NB4 (cell line): Measurements from ENCODE around the gene PCGF3.

Experiments
- DNase-seq: peaks from one replicate; pipeline ENCODE4 v3.0.0; 2010; ENCODE audit warnings: low read depth
- H3K4me3 ChIP-seq: one replicate; pipeline ENCODE4 v1.5.1; 2011; ENCODE audit warnings: mild to moderate bottlenecking, low read depth, low read length, moderate library complexity
- MYC ChIP-seq: IDR thresholded peaks from 2 replicates; pipeline ENCODE4 v1.6.1; 2011; ENCODE audit warnings: low read depth, low read length
- POLR2A ChIP-seq: IDR thresholded peaks from 2 replicates; pipeline ENCODE4 v1.6.1; 2011; ENCODE audit warnings: mild to moderate bottlenecking; ENCODE audit not compliant: insufficient read length; ENCODE audit errors: extremely low read depth
- TF ChIP-seq, protein P1 (sequence below): IDR thresholded peaks from one replicate; pipeline ENCODE4 v1.5.1; 2012; ENCODE audit warnings: low read depth, low read length
- TF ChIP-seq, protein P2 (sequence below): IDR thresholded peaks from 2 replicates; pipeline ENCODE4 v1.6.1; 2011; ENCODE audit warnings: low read depth, low read length

Gene PCGF3

DNA sequence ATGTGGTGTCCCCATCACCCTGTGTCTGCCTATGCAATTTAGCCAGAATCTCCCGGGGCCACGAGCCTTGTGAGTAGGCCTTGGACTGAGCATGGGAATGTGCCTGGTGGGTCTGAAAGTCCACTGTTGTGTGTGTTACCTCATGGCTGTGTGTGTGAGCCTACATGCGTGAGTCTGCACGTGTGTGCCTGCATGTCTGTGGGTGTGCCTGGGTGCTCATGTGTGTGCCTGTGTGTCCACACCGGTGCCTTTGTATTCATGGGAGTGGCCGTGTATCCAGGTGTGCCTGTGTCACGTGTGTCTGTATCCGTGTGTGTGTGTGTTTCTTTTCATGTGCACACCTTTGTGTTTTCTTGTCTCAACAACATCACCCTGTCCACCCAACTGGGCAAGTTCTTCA is 45.8 kb upstream of the PCGF3 start:
- no peak overlapping the region for H3K4me3 ChIP-seq
- TF ChIP-seq, protein P1, sequence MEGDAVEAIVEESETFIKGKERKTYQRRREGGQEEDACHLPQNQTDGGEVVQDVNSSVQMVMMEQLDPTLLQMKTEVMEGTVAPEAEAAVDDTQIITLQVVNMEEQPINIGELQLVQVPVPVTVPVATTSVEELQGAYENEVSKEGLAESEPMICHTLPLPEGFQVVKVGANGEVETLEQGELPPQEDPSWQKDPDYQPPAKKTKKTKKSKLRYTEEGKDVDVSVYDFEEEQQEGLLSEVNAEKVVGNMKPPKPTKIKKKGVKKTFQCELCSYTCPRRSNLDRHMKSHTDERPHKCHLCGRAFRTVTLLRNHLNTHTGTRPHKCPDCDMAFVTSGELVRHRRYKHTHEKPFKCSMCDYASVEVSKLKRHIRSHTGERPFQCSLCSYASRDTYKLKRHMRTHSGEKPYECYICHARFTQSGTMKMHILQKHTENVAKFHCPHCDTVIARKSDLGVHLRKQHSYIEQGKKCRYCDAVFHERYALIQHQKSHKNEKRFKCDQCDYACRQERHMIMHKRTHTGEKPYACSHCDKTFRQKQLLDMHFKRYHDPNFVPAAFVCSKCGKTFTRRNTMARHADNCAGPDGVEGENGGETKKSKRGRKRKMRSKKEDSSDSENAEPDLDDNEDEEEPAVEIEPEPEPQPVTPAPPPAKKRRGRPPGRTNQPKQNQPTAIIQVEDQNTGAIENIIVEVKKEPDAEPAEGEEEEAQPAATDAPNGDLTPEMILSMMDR = no peak
- no peak for TF ChIP-seq POLR2A
- no peak for DNase-seq

DNA sequence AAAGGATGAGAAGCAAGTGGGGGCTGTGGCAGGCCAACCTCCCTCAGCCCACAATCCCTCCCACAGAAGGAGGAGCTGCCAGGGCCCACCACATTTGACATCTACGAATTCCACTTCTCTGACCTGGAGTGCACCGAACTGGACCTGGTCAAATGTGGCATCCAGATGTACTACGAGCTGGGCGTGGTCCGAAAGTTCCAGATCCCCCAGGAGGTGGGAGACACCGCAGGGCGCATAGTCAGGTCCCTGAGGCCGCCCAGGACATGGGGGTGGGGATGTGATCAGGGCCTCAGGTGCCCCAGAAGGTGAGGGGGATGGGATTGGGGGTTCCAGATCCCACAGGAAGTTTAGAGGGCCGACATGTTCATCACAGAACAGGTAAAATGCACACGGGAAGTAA is 45.2 kb upstream of the PCGF3 start:
- TF ChIP-seq, protein P1 = no peak
- TF ChIP-seq POLR2A (no peak), MYC (no peak)
- TF ChIP-seq, protein P2, sequence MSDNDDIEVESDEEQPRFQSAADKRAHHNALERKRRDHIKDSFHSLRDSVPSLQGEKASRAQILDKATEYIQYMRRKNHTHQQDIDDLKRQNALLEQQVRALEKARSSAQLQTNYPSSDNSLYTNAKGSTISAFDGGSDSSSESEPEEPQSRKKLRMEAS = no peak
- H3K4me3 ChIP-seq = no peak overlapping the region
- no peak for DNase-seq

DNA sequence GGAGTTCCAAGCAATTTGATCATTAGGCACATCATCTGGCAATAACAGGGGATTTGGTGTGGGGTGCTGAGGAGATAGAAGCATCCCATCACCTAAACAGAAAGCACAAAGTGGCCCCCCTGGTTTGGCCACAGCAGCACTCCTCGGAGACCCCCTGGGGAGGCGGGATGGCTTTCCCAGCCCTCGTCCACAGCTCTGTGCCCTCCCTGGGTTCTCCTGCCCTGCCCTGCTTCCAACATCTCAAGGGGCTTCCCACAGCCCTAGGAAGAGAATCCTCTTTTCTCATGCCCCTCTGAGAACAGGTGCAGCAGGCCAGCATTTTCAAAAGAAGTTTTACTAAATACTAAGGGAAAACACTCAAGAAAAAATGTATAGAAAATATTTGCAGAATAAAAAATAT is 44.4 kb upstream of the PCGF3 start:
- no peak for DNase-seq
- H3K4me3 ChIP-seq = no peak overlapping the region
- TF ChIP-seq, protein P2 = no peak
- TF ChIP-seq, protein P1 = no peak
- TF ChIP-seq POLR2A = no peak
- TF ChIP-seq MYC = no peak

DNA sequence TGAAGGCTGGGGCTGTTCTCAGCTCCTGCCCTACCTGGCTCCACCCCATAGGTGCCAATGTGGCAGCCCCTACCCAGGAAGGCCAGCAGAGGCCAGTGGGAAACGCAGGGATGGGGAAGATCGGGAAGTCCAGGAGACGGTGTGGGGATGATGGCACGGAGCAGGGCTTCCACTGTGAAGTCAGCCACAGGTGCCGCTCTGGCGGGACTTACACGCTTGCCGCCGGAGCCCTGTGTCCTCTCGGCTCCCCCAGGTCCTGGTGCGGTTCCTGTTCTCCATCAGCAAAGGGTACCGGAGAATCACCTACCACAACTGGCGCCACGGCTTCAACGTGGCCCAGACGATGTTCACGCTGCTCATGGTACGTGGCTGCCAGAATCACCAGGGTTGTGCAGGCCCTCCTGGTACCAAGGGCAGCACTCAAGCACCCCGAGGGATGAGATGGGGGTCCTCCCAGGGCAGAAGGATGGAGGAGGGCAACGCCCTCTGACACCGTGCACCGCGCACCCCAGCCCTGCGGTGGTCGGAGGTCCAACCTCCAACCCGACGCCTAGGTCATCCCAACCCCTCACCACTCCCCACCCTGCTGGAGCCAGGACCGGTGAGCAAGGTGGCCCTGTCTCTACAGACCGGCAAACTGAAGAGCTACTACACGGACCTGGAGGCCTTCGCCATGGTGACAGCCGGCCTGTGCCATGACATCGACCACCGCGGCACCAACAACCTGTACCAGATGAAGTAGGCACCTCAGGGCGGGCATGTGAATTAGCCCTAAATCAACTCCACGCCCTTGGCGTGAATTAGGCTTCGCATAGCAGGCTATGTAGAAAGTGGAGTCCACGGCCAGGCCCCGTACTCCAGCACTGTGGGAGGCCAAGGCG is 43.5 kb upstream of the PCGF3 start:
- no peak overlapping the region for H3K4me3 ChIP-seq
- DNase-seq = no peak

DNA sequence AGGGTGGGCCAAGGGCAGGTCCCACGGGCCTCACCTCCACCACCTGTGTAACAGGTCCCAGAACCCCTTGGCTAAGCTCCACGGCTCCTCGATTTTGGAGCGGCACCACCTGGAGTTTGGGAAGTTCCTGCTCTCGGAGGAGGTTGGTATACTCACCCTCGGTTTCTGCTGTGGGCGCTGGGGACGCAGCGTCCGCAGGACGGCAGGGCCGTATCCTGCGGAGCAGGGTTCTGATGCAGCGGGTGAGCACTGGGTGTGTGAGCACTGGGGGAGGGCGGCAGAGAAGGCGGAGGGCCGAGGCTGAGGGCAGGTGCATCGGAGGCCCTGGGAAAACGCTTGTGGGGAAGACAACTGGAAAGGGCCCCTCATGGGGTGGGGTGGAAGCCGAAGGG is 42.6 kb upstream of the PCGF3 start:
- no peak for DNase-seq
- no peak overlapping the region for H3K4me3 ChIP-seq
- TF ChIP-seq, protein P2 = no peak
- TF ChIP-seq POLR2A (no peak), MYC (no peak)
- TF ChIP-seq, protein P1 = no peak

More for the DNA sequence above, 43.5 kb upstream of the PCGF3 start:
- TF ChIP-seq, protein P2 = no peak
- no peak for TF ChIP-seq MYC
- TF ChIP-seq, protein P1 = no peak
- TF ChIP-seq POLR2A = no peak
